Neural cell (in vitro differentiated cells): ENCODE measurements around the gene ENDOV. TPM values are rescaled to one million over a fixed set of nuclear protein-coding genes. Genes with fewer than 3 reads are reported as not detected.

ENCODE experiments used
- H2AFZ ChIP-seq: fragments of 200-600, 300-800 bp; sonication (generic), shearing (Covaris generic); 2 replicates; pipeline ENCODE4 v1.6.0; 2014; ENCODE audit warnings: low read depth, mild to moderate bottlenecking, antibody characterized with exemption, low read length, moderate library complexity
- H3F3A ChIP-seq: fragments of 200-600 bp; shearing (Covaris generic); 2 replicates; pipeline ENCODE4 v1.6.1; 2016; ENCODE audit warnings: mild to moderate bottlenecking, moderate library complexity, mixed read lengths, antibody characterized with exemption, low read length; ENCODE audit not compliant: insufficient read depth, poor library complexity, severe bottlenecking
- H3K27ac ChIP-seq: fragments of 200-600, 300-800 bp; sonication (generic), shearing (Covaris generic); 2 replicates; pipeline ENCODE4 v1.5.1; 2014; ENCODE audit warnings: mild to moderate bottlenecking, low read length, moderate library complexity
- H3K27me3 ChIP-seq: fragments of 300-800, 200-600 bp; sonication (generic), shearing (Covaris generic); 2 replicates; pipeline ENCODE4 v1.6.0; 2014; ENCODE audit warnings: mild to moderate bottlenecking, low read depth, low read length, moderate library complexity; ENCODE audit not compliant: insufficient read depth
- H3K36me3 ChIP-seq: fragments of 300-800, 200-600 bp; sonication (generic), shearing (Covaris generic); 2 replicates; pipeline ENCODE4 v1.5.1; 2014; ENCODE audit warnings: mild to moderate bottlenecking, antibody characterized with exemption, low read length, moderate library complexity; ENCODE audit not compliant: insufficient read depth
- H3K4me2 ChIP-seq: fragments of 300-800, 200-600 bp; sonication (generic), shearing (Covaris generic); 2 replicates; pipeline ENCODE4 v1.6.0; 2014; ENCODE audit warnings: mild to moderate bottlenecking, low read length
- H3K4me3 ChIP-seq: fragments of 300-800, 200-600 bp; sonication (generic), shearing (Covaris generic); 2 replicates; pipeline ENCODE4 v1.5.1; 2014; ENCODE audit warnings: mild to moderate bottlenecking, low read length, moderate library complexity
- H3K79me2 ChIP-seq: fragments of 200-600 bp; shearing (Covaris generic); replicated peaks from 2 replicates; pipeline ENCODE4 v1.6.0; 2014; ENCODE audit warnings: mild to moderate bottlenecking, low read length, moderate library complexity; ENCODE audit not compliant: insufficient read depth
- H3K9ac ChIP-seq: fragments of 300-800, 200-600 bp; sonication (generic), shearing (Covaris generic); 2 replicates; pipeline ENCODE4 v1.6.1; 2016; ENCODE audit warnings: mild to moderate bottlenecking, low read length, mixed read lengths
- H3K9me2 ChIP-seq: fragments of 200-600 bp; shearing (Covaris generic); 2 replicates; pipeline ENCODE4 v1.6.1; 2016; ENCODE audit warnings: mild to moderate bottlenecking, low read length, mixed read lengths; ENCODE audit not compliant: insufficient read depth
- H3K9me3 ChIP-seq: fragments of 200-600, 300-800 bp; sonication (generic), shearing (Covaris generic); 2 replicates; pipeline ENCODE4 v1.6.1; 2016; ENCODE audit warnings: mild to moderate bottlenecking, mixed run types, low read length, moderate library complexity, mixed read lengths
- H4K20me1 ChIP-seq: fragments of 200-600 bp; shearing (Covaris generic); 2 replicates; pipeline ENCODE4 v1.6.1; 2016; ENCODE audit warnings: mild to moderate bottlenecking, mixed run types; ENCODE audit not compliant: insufficient read depth
- CTCF ChIP-seq: fragments of 450-650 bp; IDR thresholded peaks from 2 replicates; pipeline ENCODE4 v1.5.1; 2014; ENCODE audit warnings: antibody characterized with exemption, mild to moderate bottlenecking, moderate library complexity; ENCODE audit not compliant: poor library complexity, severe bottlenecking
- EP300 ChIP-seq: fragments of 450-650 bp; conservative IDR thresholded peaks from 2 replicates; pipeline ENCODE4 v1.6.1; 2014; ENCODE audit warnings: antibody characterized with exemption, mild to moderate bottlenecking, moderate library complexity; ENCODE audit not compliant: poor library complexity, severe bottlenecking
- EZH2 ChIP-seq: fragments of 200-600, 300-800 bp; shearing (Covaris generic), sonication (generic); IDR thresholded peaks from 2 replicates; pipeline ENCODE4 v1.6.1; 2014; ENCODE audit warnings: antibody characterized with exemption, low read length, borderline replicate concordance, mild to moderate bottlenecking; ENCODE audit not compliant: insufficient read depth, poor library complexity, severe bottlenecking
- MXI1 ChIP-seq: fragments of 450-650 bp; conservative IDR thresholded peaks from 2 replicates; pipeline ENCODE4 v1.6.1; 2014; ENCODE audit warnings: antibody characterized with exemption, mild to moderate bottlenecking; ENCODE audit not compliant: poor library complexity, severe bottlenecking
- POLR2AphosphoS5 ChIP-seq: IDR thresholded peaks from 2 replicates; pipeline ENCODE4 v1.6.1; 2012
- RAD21 ChIP-seq: fragments of 450-650 bp; conservative IDR thresholded peaks from 2 replicates; pipeline ENCODE4 v1.6.1; 2014; ENCODE audit warnings: antibody characterized with exemption, mild to moderate bottlenecking, moderate library complexity
- REST ChIP-seq: IDR thresholded peaks from 2 replicates; pipeline ENCODE4 v1.6.1; 2012; ENCODE audit warnings: borderline replicate concordance
- SMC3 ChIP-seq: fragments of 450-650 bp; conservative IDR thresholded peaks from 2 replicates; pipeline ENCODE4 v1.6.1; 2014; ENCODE audit warnings: antibody characterized with exemption, mild to moderate bottlenecking, moderate library complexity; ENCODE audit not compliant: poor library complexity
- TAF1 ChIP-seq: IDR thresholded peaks from 2 replicates; pipeline ENCODE4 v1.6.1; 2012; ENCODE audit warnings: low read depth
- polyA plus RNA-seq: library from polyadenylated mRNA; depleted of rRNA; stranded (reverse); fragments of >200 nt; gene quantifications from 2 replicates; pipeline ENCODE4 v1.2.3, GENCODE V29; 2014

The ENDOV gene
- polyA plus RNA-seq, 1 donor from 2014 or later: 31.2 TPM

GRCh38 chr17:80422981-80423380 lies 8.0 kb downstream of the ENDOV start:
- TF ChIP-seq POLR2AphosphoS5 (no peak), SMC3 (no peak), EZH2 (no peak), EP300 (no peak), REST (no peak), RAD21 (no peak), MXI1 (no peak), TAF1 (no peak), CTCF (no peak)
- H3K9ac ChIP-seq: no peak overlapping the region
- no peaks in the 10 kb centered on the region for H3K9me3 ChIP-seq
- H3K27me3 ChIP-seq: no peaks in the 10 kb centered on the region
- no peak overlapping the region for H3K4me2 ChIP-seq
- H3K9me2 ChIP-seq: no peaks in the 10 kb centered on the region
- no peaks in the 10 kb centered on the region for H4K20me1 ChIP-seq
- no peak overlapping the region for H3K27ac ChIP-seq
- H3K79me2 ChIP-seq: no peaks in the 10 kb centered on the region
- no peak overlapping the region for H2AFZ ChIP-seq
- H3K36me3 ChIP-seq: no peaks in the 10 kb centered on the region
- H3F3A ChIP-seq: no peaks in the 10 kb centered on the region
- no peak overlapping the region for H3K4me3 ChIP-seq

- no peak for TF ChIP-seq POLR2AphosphoS5
- TF ChIP-seq CTCF: no peak
- TF ChIP-seq TAF1: no peak
- TF ChIP-seq EP300: no peak
- no peak for TF ChIP-seq SMC3
- TF ChIP-seq MXI1: no peak
- no peak for TF ChIP-seq RAD21
- no peak for TF ChIP-seq REST
- TF ChIP-seq EZH2: no peak
- H3K9ac ChIP-seq: no peak overlapping the region
- no peak overlapping the region for H3K4me2 ChIP-seq
Measured at GRCh38 chr17:80423536-80424225, 8.7 kb downstream of the ENDOV start.

More at GRCh38 chr17:80423536-80424225, 8.7 kb downstream of the ENDOV start:
- H3K4me3 ChIP-seq: no peak overlapping the region
- no peaks in the 10 kb centered on the region for H3K79me2 ChIP-seq
- H3K9me2 ChIP-seq: no peaks in the 10 kb centered on the region
- H3K27me3 ChIP-seq: no peaks in the 10 kb centered on the region
- no peaks in the 10 kb centered on the region for H3F3A ChIP-seq
- H3K27ac ChIP-seq: no peak overlapping the region
- no peak overlapping the region for H2AFZ ChIP-seq
- H3K9me3 ChIP-seq: no peaks in the 10 kb centered on the region
- H4K20me1 ChIP-seq: no peaks in the 10 kb centered on the region
- H3K36me3 ChIP-seq: no peaks in the 10 kb centered on the region
